Activated effector memory CD4-positive, alpha-beta T cell treated with Interleukin-2 at 50 U/mL for 16 hours (primary cell): ENCODE measurements around the gene FUT4.
"Not testable (repeated sequence)": the region's sequence is repeated elsewhere in the genome, so short reads cannot be mapped to it uniquely, and the experiment has no call there.

ENCODE experiments used
- DNase-seq: peaks from one replicate; pipeline ENCODE4 v3.0.0-alpha.2; 2020

FUT4 gene

DNA sequence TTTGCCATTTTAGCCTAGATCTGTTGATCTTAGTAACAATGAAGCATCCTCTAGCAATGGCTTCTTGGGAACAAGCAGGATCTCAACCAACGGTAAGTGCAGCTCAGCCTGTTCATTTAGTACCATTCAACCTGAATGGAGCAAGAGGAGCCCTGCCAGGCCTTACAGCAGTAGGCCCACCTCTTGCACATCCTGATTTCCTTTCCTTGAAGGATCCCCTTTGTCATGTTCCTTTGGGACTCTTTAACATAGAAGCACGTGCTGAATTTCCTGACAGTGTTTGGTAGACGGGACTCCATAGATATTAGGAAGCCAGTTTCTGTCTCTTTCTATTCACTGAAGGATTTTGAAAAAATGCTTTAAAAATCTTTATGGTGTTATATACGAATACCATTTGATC lies 25.0 kb downstream of the FUT4 start:
- no peak for DNase-seq

- DNase-seq: not testable (repeated sequence)
These were observed 29.3 kb downstream of the FUT4 start for GRCh38 chr11:94572975-94573374.

DNA sequence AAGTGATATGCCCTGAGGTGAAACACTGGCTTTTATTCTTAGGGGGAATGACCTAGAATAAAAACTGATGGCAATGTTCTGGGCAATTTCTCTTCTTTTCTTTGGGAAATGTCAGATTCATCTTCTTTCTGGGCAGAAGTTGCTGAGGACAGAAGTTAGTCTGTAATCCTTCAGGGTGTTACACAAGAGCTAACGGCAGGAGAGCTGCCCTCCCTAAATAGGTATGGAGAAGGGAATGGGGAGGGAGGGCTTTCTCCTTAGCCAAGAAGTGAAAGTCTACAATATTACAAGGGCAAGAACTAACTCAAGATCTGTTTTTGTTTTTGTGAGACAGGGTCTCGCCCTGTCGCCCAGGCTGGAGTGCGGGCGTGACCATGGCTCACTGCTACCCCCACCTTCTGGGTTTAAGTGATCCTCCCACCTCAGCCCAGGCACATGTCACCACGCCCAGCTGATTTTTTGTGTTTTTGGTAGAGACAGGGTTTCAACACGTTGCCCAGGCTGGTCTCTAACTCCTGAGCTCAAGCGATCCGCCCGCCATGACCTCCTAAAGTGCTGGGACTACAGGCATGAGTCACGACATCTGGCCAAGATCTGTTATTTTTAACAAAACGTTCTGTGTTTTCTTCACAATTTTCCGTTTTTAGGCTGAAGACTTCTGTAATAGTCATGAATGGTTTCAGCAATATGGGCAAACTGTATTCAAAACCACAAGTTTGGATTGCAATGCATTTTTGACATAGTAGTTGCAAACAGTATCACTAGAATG lies 30.7 kb downstream of the FUT4 start:
- DNase-seq: no peak

DNA sequence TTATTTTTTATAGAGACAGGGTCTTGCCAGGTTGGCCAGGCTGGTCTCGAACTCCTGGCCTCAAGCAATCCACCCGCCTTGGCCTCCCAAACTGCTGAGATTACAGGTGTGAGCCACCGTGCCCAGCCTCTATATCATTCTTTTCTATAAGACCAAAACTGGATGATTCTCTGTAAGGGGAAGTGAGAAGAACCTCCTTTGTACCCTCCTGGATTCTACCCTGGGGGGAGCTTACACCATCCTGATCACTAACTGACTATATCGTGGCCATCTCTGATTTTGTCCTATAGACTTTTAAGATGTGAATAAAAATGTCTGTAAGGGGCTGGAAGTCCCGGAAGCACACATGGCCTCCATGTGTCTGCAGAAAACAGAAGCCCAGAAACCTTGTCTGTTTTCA lies 32.6 kb downstream of the FUT4 start:
- DNase-seq: no peak

- DNase-seq: no peak
These were observed 34.1 kb downstream of the FUT4 start for GRCh38 chr11:94577841-94578240.

GRCh38 chr11:94581926-94582325 lies 38.2 kb downstream of the FUT4 start:
- DNase-seq: no peak

DNA sequence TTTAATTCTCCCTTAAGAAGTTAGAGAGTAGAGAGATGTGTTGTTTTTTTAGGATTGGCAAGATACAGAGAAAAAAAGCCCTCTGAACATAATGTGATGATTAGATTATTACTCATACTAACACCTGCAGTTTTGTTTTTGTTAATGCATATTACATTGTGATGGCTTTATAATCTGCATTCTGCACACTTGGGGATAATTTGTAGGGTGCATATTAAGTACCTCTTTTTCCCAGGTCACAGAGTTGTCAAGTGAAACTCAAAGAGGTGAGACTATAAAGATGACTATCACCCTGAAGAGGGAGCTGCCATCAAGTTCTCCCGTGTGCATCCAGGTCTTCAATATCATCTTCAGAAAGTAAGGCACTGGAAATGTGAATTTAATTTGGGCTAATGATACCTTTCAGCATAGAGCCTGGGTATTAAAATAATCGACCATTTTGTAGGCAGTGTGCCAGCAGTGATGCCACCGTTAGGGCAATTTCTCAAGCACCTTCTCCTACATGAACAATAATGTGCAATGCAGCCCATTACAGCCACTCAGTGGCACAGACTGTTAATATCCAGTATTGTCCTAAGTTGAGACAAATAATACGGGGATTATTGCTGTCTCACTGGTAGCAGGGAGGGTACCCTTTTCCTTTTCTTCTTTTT lies 39.6 kb downstream of the FUT4 start:
- no peak for DNase-seq

DNA sequence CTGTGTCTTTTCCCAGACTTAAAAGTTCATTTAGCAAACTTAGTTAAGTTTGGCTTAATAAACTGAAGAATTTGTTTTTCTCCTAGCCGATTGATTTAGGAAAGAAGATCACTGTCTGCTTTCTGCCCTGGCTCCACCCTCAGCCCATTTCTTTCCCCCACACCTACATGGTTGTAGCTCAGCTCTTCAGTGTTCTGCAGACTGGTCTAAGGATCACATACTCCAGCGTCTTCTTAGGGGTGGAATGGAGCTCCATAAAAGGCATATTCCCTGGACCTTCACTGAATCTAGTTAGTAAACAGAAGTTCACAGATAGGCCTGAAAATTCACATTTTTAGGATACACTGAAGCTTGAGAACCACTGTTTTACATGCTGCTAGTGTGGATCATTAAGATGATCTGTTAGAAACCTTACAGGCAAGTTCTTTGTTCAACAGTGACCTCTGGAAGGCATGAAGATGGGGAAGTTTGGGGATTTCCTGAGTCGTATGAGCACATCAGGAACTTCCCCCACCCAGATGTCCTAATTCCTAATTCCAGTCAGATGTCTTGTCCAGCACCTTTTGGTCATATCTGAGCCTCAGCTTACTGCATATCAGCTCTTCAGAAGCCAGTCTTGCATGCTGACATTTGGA lies 40.3 kb downstream of the FUT4 start:
- DNase-seq: no peak

DNA sequence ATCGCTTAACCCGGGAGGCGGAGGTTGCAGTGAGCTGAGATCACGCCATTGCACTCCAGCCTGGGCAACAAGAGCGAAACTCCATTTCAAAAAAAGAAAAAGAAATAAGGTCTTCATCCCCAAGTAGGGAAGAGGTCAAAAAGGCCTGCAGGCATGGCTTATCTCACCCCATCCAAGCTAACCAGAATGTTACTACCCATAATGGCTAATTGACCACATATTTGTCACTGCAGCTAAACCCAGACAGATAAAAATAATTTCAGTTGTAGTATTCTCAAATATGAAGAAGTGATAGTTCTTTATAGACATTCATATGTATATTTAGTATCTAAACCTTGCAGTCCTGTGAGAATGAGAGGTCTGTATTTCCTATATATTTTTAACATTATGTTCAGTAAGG lies 41.3 kb downstream of the FUT4 start:
- DNase-seq: no peak

GRCh38 chr11:94585399-94585798 lies 41.7 kb downstream of the FUT4 start:
- no peak for DNase-seq

GRCh38 chr11:94586546-94586945 lies 42.8 kb downstream of the FUT4 start:
- no peak for DNase-seq

GRCh38 chr11:94586978-94587377 lies 43.3 kb downstream of the FUT4 start:
- no peak for DNase-seq

DNA sequence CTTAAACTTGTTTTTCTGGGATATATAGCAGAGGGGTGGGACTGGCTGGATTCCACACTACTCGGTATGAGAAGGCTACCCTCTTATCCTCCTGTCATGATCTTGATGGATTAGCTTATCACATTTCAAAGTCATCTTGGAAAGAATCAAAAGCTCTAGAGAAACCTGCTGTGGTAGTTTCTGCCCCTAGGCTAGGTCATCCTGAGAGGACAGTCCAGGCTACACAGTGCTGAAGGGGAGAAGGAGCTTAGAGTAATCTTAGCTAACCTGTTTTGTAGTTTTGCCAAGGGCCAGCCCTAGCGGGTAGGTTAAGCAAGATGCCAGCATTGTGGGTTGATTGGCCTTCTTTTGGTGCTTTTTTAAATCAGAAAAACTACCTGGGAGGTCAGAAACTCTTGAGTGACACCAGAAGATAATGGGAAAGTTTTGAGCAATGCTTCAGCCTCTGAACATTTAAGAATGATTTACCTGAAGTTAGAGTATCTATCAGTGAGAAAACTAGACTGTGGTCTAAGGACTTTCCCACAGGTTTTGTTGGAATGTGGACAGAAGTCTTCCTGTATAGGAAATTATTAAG lies 44.7 kb downstream of the FUT4 start:
- DNase-seq: no peak

- no peak for DNase-seq
These were observed 46.8 kb downstream of the FUT4 start for GRCh38 chr11:94590352-94591041.

DNA sequence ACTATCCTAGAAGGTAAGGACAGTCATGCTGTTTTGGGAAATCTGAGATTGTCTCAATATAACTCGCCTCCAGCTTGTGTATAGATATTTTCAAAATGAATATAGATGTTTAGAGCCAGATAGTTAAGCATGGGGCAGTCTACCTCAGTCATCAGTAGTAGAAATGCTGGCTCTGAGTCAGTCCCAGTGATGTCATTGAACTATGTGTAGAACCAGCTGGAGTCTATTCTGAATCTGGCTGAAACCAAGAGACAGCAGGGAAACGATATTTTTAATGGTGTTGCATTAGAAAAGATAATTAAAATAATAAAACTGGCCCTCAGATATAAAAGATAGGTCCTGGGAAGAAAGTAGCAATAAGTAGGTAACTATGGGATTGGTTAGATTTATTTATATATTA lies 49.3 kb downstream of the FUT4 start:
- DNase-seq: no peak

GRCh38 chr11:94595076-94595475 lies 51.4 kb downstream of the FUT4 start:
- no peak for DNase-seq

DNA sequence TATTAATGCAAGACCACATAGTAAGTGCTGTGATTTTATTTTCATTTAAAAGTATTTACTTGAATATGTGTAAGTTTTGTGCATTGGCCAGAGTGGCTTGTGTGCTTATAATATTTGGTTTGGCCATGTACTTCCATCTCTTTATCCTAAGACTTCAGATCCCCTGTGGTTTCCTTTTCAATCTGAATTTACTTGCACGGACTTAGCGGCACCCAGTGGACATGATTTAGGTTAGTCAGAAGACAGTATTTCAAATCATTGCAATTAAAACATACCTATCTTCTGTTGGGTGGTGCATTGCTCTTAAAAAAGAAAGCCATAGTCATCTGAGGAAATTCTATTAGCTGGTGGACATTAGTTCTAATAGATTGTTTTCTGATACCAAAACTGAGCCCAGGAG lies 54.2 kb downstream of the FUT4 start:
- no peak for DNase-seq
